Activated T-cell treated with anti-CD3 and anti-CD28 coated beads, Interleukin-2, amount 50 U/mL, for 72 hours (primary cell): ENCODE measurements around the gene RBP7. TPM values are rescaled to one million over a fixed set of nuclear protein-coding genes. Genes with fewer than 3 reads are reported as not detected.
"Not testable (repeated sequence)": the region's sequence is repeated elsewhere in the genome, so short reads cannot be mapped to it uniquely, and the experiment has no call there.

Experiments used
- ATAC-seq, 2 donors: fragments of 150-1000 bp; cut with Tn5 transposase; replicated peaks in 1 of 2; 2 replicates each; pipeline ENCODE4 v1.10.0; 2021; ENCODE audit warnings: moderate library complexity in 2 of 2, mild to moderate bottlenecking in 1 of 2
- DNase-seq, 2 donors: peaks; one replicate each; pipeline ENCODE4 v3.0.0; 2021 to 2022; ENCODE audit warnings: mixed read lengths in 1 of 2
- H3K27ac Mint-ChIP-seq: one replicate; pipeline ENCODE4 v1.8.0; 2022; ENCODE audit warnings: mild to moderate bottlenecking, moderate library complexity, mixed read lengths
- H3K27me3 Mint-ChIP-seq: one replicate; pipeline ENCODE4 v1.8.0; 2022; ENCODE audit warnings: low read depth, mixed read lengths
- H3K36me3 Mint-ChIP-seq, 2 donors: one replicate each; pipeline ENCODE4 v1.8.0; 2022; ENCODE audit warnings: mixed read lengths in 2 of 2, mild to moderate bottlenecking in 1 of 2; ENCODE audit not compliant: insufficient read depth in 2 of 2
- H3K4me1 Mint-ChIP-seq: one replicate; pipeline ENCODE4 v1.8.0; 2022; ENCODE audit warnings: low read depth, mixed read lengths
- H3K4me3 Mint-ChIP-seq, 2 donors: one replicate each; pipeline ENCODE4 v1.8.0; 2022; ENCODE audit warnings: mild to moderate bottlenecking in 2 of 2, mixed read lengths in 2 of 2, moderate library complexity in 2 of 2
- H3K9me3 Mint-ChIP-seq, 2 donors: one replicate each; pipeline ENCODE4 v1.8.0; 2022; ENCODE audit warnings: mixed read lengths in 2 of 2
- total RNA-seq, 2 donors: library from RNA; stranded (reverse); gene quantifications; one replicate each; pipeline ENCODE4 v1.2.3, GENCODE V29; 2022

RBP7 gene
- not detected for total RNA-seq

GRCh38 chr1:9996624-9997582 is at the start of gene RBP7:
RBP7 (plus strand) TSS chr1:9997228; CDS start chr1:9997259, 31 bp downstream.
- peak within 1 kb of the TSS; percentile 76 to 85 for H3K4me3 Mint-ChIP-seq
- DNase-seq (peak; percentile 5 to 12), ATAC-seq (peak; percentile 45 to 49)
- peaks cover 28% of the 10 kb centered on the region for H3K27me3 Mint-ChIP-seq
- H3K27ac Mint-ChIP-seq = no peak within 1 kb of the TSS
- peaks cover 12% of the 10 kb centered on the region for H3K4me1 Mint-ChIP-seq
- H3K9me3 Mint-ChIP-seq = no peaks in the 10 kb centered on the region
- peaks cover 4 to 9% of the 10 kb centered on the region in 2 donors for H3K36me3 Mint-ChIP-seq

- H3K4me1 Mint-ChIP-seq = no peaks in the 10 kb centered on the region
- no peak overlapping the region for H3K27ac Mint-ChIP-seq
- H3K4me3 Mint-ChIP-seq = no peak overlapping the region
- H3K27me3 Mint-ChIP-seq = no peaks in the 10 kb centered on the region
- ATAC-seq = no peak
- no peaks in the 10 kb centered on the region for H3K9me3 Mint-ChIP-seq
- no peaks in the 10 kb centered on the region for H3K36me3 Mint-ChIP-seq
- no peak for DNase-seq
Measured at GRCh38 chr1:9957726-9958125, 39.3 kb upstream of the RBP7 start.

- no peaks in the 10 kb centered on the region for H3K9me3 Mint-ChIP-seq
- H3K36me3 Mint-ChIP-seq = no peaks in the 10 kb centered on the region
- no peak for DNase-seq
- no peak overlapping the region for H3K27ac Mint-ChIP-seq
- no peak for ATAC-seq
- no peaks in the 10 kb centered on the region for H3K4me1 Mint-ChIP-seq
- H3K4me3 Mint-ChIP-seq = no peak overlapping the region
- H3K27me3 Mint-ChIP-seq = no peaks in the 10 kb centered on the region
Measured at GRCh38 chr1:9960011-9960410, 37.0 kb upstream of the RBP7 start.

GRCh38 chr1:9960706-9961562 is 36.1 kb upstream of the RBP7 start:
- no peak overlapping the region for H3K27ac Mint-ChIP-seq
- no peaks in the 10 kb centered on the region for H3K9me3 Mint-ChIP-seq
- H3K27me3 Mint-ChIP-seq = no peaks in the 10 kb centered on the region
- ATAC-seq (no peak), DNase-seq (no peak)
- no peaks in the 10 kb centered on the region for H3K4me1 Mint-ChIP-seq
- H3K4me3 Mint-ChIP-seq = no peak overlapping the region
- H3K36me3 Mint-ChIP-seq = no peaks in the 10 kb centered on the region

- H3K27ac Mint-ChIP-seq = no peak overlapping the region
- H3K36me3 Mint-ChIP-seq = peaks cover 0 to 4% of the 10 kb centered on the region in 2 donors
- no peaks in the 10 kb centered on the region for H3K27me3 Mint-ChIP-seq
- no peaks in the 10 kb centered on the region for H3K4me1 Mint-ChIP-seq
- no peak overlapping the region for H3K4me3 Mint-ChIP-seq
- ATAC-seq (no peak), DNase-seq (no peak)
- no peaks in the 10 kb centered on the region for H3K9me3 Mint-ChIP-seq
Measured at GRCh38 chr1:9984253-9984652, 12.8 kb upstream of the RBP7 start.

GRCh38 chr1:9985001-9985400 is 12.0 kb upstream of the RBP7 start:
- no peaks in the 10 kb centered on the region for H3K9me3 Mint-ChIP-seq
- H3K4me3 Mint-ChIP-seq = no peak overlapping the region
- H3K27ac Mint-ChIP-seq = no peak overlapping the region
- ATAC-seq (no peak), DNase-seq (no peak)
- no peaks in the 10 kb centered on the region for H3K4me1 Mint-ChIP-seq
- H3K36me3 Mint-ChIP-seq = peaks cover 0 to 4% of the 10 kb centered on the region in 2 donors
- no peaks in the 10 kb centered on the region for H3K27me3 Mint-ChIP-seq

- Mint-ChIP-seq H3K4me1 (no peaks in the 10 kb centered on the region), H3K9me3 (no peaks in the 10 kb centered on the region), H3K4me3 (no peak overlapping the region), H3K27ac (no peak overlapping the region), H3K27me3 (no peaks in the 10 kb centered on the region), H3K36me3 (no peaks in the 10 kb centered on the region)
- DNase-seq = no peak
- no peak for ATAC-seq
Measured at GRCh38 chr1:9989773-9990172, 7.3 kb upstream of the RBP7 start.

- H3K4me1 Mint-ChIP-seq = no peaks in the 10 kb centered on the region
- H3K27me3 Mint-ChIP-seq = no peaks in the 10 kb centered on the region
- no peak for ATAC-seq
- no peaks in the 10 kb centered on the region for H3K36me3 Mint-ChIP-seq
- no peaks in the 10 kb centered on the region for H3K9me3 Mint-ChIP-seq
- no peak for DNase-seq
- H3K4me3 Mint-ChIP-seq = no peak overlapping the region
- H3K27ac Mint-ChIP-seq = no peak overlapping the region
Measured at GRCh38 chr1:9990944-9991343, 6.1 kb upstream of the RBP7 start.

- DNase-seq (no peak), ATAC-seq (no peak)
- peaks cover under 1 to 1% of the 10 kb centered on the region in 2 donors for H3K36me3 Mint-ChIP-seq
- no peaks in the 10 kb centered on the region for H3K9me3 Mint-ChIP-seq
- H3K4me3 Mint-ChIP-seq = no peak overlapping the region
- H3K27ac Mint-ChIP-seq = no peak overlapping the region
- H3K27me3 Mint-ChIP-seq = peaks cover 8% of the 10 kb centered on the region
- H3K4me1 Mint-ChIP-seq = peaks cover 4% of the 10 kb centered on the region
Measured at GRCh38 chr1:9992910-9993309, 4.1 kb upstream of the RBP7 start.

- Mint-ChIP-seq H3K4me3 (no peak overlapping the region), H3K36me3 (peaks cover 2 to 7% of the 10 kb centered on the region in 2 donors), H3K9me3 (no peaks in the 10 kb centered on the region), H3K4me1 (peaks cover 7% of the 10 kb centered on the region), H3K27ac (no peak overlapping the region), H3K27me3 (peaks cover 15% of the 10 kb centered on the region)
- DNase-seq = no peak
- no peak for ATAC-seq
Measured at GRCh38 chr1:9993561-9994075, 3.4 kb upstream of the RBP7 start.

- Mint-ChIP-seq H3K36me3 (peaks cover 4 to 9% of the 10 kb centered on the region in 2 donors), H3K27ac (no peak overlapping the region), H3K9me3 (no peaks in the 10 kb centered on the region), H3K27me3 (peaks cover 33% of the 10 kb centered on the region), H3K4me3 (no peak overlapping the region), H3K4me1 (peaks cover 12% of the 10 kb centered on the region)
- DNase-seq (no peak), ATAC-seq (no peak)
Measured at GRCh38 chr1:10001016-10001665, 4.1 kb downstream of the RBP7 start.

- H3K36me3 Mint-ChIP-seq, H3K9me3 Mint-ChIP-seq, H3K4me3 Mint-ChIP-seq, DNase-seq, ATAC-seq, H3K4me1 Mint-ChIP-seq, H3K27ac Mint-ChIP-seq: not testable (repeated sequence)
- H3K27me3 Mint-ChIP-seq = peaks cover 11% of the 10 kb centered on the region
Measured at GRCh38 chr1:10005248-10005647, 8.2 kb downstream of the RBP7 start.
